ENCODE data around the gene FTO.

FTO gene

GRCh38 chr16:53773881-53774280 is 69.9 kb downstream of the FTO start:
- Histone ChIP-seq H3K4me1 (peaks cover 7% of the 10 kb centered on the region; the same call in 1 of the 2 replicates), H3K27me3 (no peaks in the 10 kb centered on the region), H3K9me3 (no peaks in the 10 kb centered on the region; the same call in 1 of the 2 replicates), H3K36me3 (no peaks in the 10 kb centered on the region), H3K4me3 (ENCODE audit: low read depth, low read length) (no peak overlapping the region)
- DNase-seq = no peak
- no peak for TF ChIP-seq CTCF (IDR thresholded peaks at IDR 0.05; ENCODE audit: low read depth, low read length)

- no peak overlapping the region for H3K4me3 ChIP-seq (ENCODE audit: low read depth, low read length)
- H3K4me1 ChIP-seq = peaks cover 7% of the 10 kb centered on the region; the same call in 1 of the 2 replicates
- TF ChIP-seq CTCF (IDR thresholded peaks at IDR 0.05; ENCODE audit: low read depth, low read length) = no peak
These were observed 71.3 kb downstream of the FTO start for GRCh38 chr16:53775106-53775820.

GRCh38 chr16:53775821-53776431 is 72.0 kb downstream of the FTO start:
- Histone ChIP-seq H3K4me3 (ENCODE audit: low read depth, low read length) (no peak overlapping the region), H3K9me3 (no peaks in the 10 kb centered on the region; the same call in 1 of the 2 replicates), H3K27me3 (no peaks in the 10 kb centered on the region), H3K36me3 (no peaks in the 10 kb centered on the region), H3K4me1 (peaks cover 7% of the 10 kb centered on the region; the same call in 1 of the 2 replicates)
- no peak for TF ChIP-seq CTCF (IDR thresholded peaks at IDR 0.05; ENCODE audit: low read depth, low read length)
- no peak for DNase-seq

More at GRCh38 chr16:53775106-53775820, 71.3 kb downstream of the FTO start:
- H3K9me3 ChIP-seq = no peaks in the 10 kb centered on the region; the same call in 1 of the 2 replicates
- H3K36me3 ChIP-seq = no peaks in the 10 kb centered on the region
- H3K27me3 ChIP-seq = no peaks in the 10 kb centered on the region
- no peak for DNase-seq

GRCh38 chr16:53779186-53779585 is 75.2 kb downstream of the FTO start:
- Histone ChIP-seq H3K4me1 (0 out of 2 replicates have a peak, but pooled peaks cover 3% of the 10 kb centered on the region), H3K9me3 (no peaks in the 10 kb centered on the region), H3K36me3 (no peaks in the 10 kb centered on the region), H3K27me3 (no peaks in the 10 kb centered on the region), H3K4me3 (ENCODE audit: low read depth, low read length) (no peak overlapping the region)
- no peak for TF ChIP-seq CTCF (IDR thresholded peaks at IDR 0.05; ENCODE audit: low read depth, low read length)
- DNase-seq = no peak

GRCh38 chr16:53780051-53780450 is 76.1 kb downstream of the FTO start:
- H3K36me3 ChIP-seq = no peaks in the 10 kb centered on the region
- H3K27me3 ChIP-seq = no peaks in the 10 kb centered on the region
- no peaks in the 10 kb centered on the region for H3K9me3 ChIP-seq
- TF ChIP-seq CTCF (IDR thresholded peaks at IDR 0.05; ENCODE audit: low read depth, low read length) = no peak
- H3K4me1 ChIP-seq = 0 out of 2 replicates have a peak, but pooled peaks cover 3% of the 10 kb centered on the region
- H3K4me3 ChIP-seq (ENCODE audit: low read depth, low read length) = no peak overlapping the region
- no peak for DNase-seq

Data from BE2C (cell line).